HG03060 (cell line): ENCODE data around the gene LYZ.
A peak's percentile ranks its signal among the peaks of the same experiment; 100 is the strongest.
"Not testable (repeated sequence)": the region's sequence is repeated elsewhere in the genome, so short reads cannot be mapped to it uniquely, and the experiment has no call there.

Experiments
- ATAC-seq: cut with Tn5 transposase; IDR thresholded peaks from one replicate; pipeline ENCODE4 v1.9.1; 2021; ENCODE audit warnings: low read depth, moderate number of reproducible peaks; ENCODE audit not compliant: unreplicated experiment

LYZ gene

GRCh38 chr12:69348162-69348938 lies at the start of gene LYZ:
LYZ (plus strand) TSS chr12:69348381; CDS start chr12:69348409, 28 bp downstream.
- no peak for ATAC-seq

- ATAC-seq, result no peak
Measured at GRCh38 chr12:69298947-69299346, 49.2 kb upstream of the LYZ start.

- no peak for ATAC-seq
Measured at GRCh38 chr12:69304284-69304683, 43.9 kb upstream of the LYZ start.

- ATAC-seq, result no peak
Measured at GRCh38 chr12:69309461-69309860, 38.7 kb upstream of the LYZ start.

GRCh38 chr12:69313209-69313608 lies 35.0 kb upstream of the LYZ start:
- ATAC-seq, result no peak

GRCh38 chr12:69316784-69317183 lies 31.4 kb upstream of the LYZ start:
- ATAC-seq, result not testable (repeated sequence)

GRCh38 chr12:69317233-69317632 lies 30.9 kb upstream of the LYZ start:
- not testable (repeated sequence) for ATAC-seq

- no peak for ATAC-seq
Measured at GRCh38 chr12:69318225-69318624, 30.0 kb upstream of the LYZ start.

GRCh38 chr12:69321351-69321750 lies 26.8 kb upstream of the LYZ start:
- ATAC-seq, result no peak

GRCh38 chr12:69324797-69325466 lies 23.2 kb upstream of the LYZ start:
- ATAC-seq, result peak; percentile 87

- ATAC-seq, result no peak
Measured at GRCh38 chr12:69328426-69328825, 19.8 kb upstream of the LYZ start.

GRCh38 chr12:69329669-69330428 lies 18.3 kb upstream of the LYZ start:
- no peak for ATAC-seq

- no peak for ATAC-seq
Measured at GRCh38 chr12:69330475-69331473, 17.4 kb upstream of the LYZ start.

GRCh38 chr12:69331519-69331908 lies 16.7 kb upstream of the LYZ start:
- no peak for ATAC-seq

GRCh38 chr12:69331909-69332684 lies 16.1 kb upstream of the LYZ start:
- ATAC-seq, result no peak

GRCh38 chr12:69332815-69333358 lies 15.3 kb upstream of the LYZ start:
- ATAC-seq, result no peak

GRCh38 chr12:69334158-69334557 lies 14.0 kb upstream of the LYZ start:
- no peak for ATAC-seq

- ATAC-seq, result no peak
Measured at GRCh38 chr12:69337311-69338090, 10.7 kb upstream of the LYZ start.
